Measurements from ENCODE around the gene HBG1.

- no peak for TF ChIP-seq CTCF (IDR thresholded peaks at IDR 0.05)
- TF ChIP-seq POLR2AphosphoS5 (IDR thresholded peaks at IDR 0.05): no peak
- no peak for TF ChIP-seq EP300 (IDR thresholded peaks at IDR 0.05)
Observed at GRCh38 chr11:5230266-5230665, 19.4 kb downstream of the HBG1 start.

All from esophagus muscularis mucosa (tissue), 4 donors.